ENCODE results near the gene HEMGN. TPM values are rescaled to one million over a fixed set of nuclear protein-coding genes. Genes with fewer than 3 reads are reported as not detected.

Gene HEMGN
- total and polyA plus RNA-seq, 2 of the 4 experiments (the other 2 are of a cell fraction) = not detected

DNA sequence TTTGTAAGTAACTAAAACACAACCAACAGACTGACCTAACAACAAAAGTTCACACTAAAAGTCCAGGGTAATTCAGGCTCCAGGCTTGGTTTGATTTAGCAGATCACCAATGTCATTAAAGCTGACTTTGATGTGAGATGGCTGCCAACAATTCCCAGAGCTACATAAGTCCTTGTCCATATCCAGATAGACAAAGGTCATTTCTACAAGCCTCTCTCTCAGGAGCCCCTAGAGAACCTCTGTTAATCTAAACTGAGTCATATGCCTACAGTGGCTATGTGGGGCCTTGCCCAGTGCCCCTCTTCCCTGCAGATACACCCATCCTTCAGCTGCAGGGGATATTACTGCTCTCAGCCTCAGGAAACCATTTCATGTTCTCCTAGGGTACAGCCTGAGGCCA lies 26.9 kb upstream of the HEMGN start:
- no peak for TF ChIP-seq FOS (IDR thresholded peaks at IDR 0.05; ENCODE audit: low read depth, low read length)
- TF ChIP-seq NFE2L2 (IDR thresholded peaks at IDR 0.05; ENCODE audit: low read depth, low read length) = no peak
- no peak for TF ChIP-seq MXI1 (IDR thresholded peaks at IDR 0.05; ENCODE audit: borderline replicate concordance, low read depth, low read length)
- TF ChIP-seq, protein P1, sequence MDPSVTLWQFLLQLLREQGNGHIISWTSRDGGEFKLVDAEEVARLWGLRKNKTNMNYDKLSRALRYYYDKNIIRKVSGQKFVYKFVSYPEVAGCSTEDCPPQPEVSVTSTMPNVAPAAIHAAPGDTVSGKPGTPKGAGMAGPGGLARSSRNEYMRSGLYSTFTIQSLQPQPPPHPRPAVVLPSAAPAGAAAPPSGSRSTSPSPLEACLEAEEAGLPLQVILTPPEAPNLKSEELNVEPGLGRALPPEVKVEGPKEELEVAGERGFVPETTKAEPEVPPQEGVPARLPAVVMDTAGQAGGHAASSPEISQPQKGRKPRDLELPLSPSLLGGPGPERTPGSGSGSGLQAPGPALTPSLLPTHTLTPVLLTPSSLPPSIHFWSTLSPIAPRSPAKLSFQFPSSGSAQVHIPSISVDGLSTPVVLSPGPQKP (IDR thresholded peaks at IDR 0.05; ENCODE audit: borderline replicate concordance, low read depth, low read length) = no peak
- TF ChIP-seq RCOR1 (IDR thresholded peaks at IDR 0.05; ENCODE audit: insufficient replicate concordance, low read length) = no peak
- no peak for TF ChIP-seq SMC3 (IDR thresholded peaks at IDR 0.05; ENCODE audit: low read depth, low read length)
- TF ChIP-seq, protein P2, sequence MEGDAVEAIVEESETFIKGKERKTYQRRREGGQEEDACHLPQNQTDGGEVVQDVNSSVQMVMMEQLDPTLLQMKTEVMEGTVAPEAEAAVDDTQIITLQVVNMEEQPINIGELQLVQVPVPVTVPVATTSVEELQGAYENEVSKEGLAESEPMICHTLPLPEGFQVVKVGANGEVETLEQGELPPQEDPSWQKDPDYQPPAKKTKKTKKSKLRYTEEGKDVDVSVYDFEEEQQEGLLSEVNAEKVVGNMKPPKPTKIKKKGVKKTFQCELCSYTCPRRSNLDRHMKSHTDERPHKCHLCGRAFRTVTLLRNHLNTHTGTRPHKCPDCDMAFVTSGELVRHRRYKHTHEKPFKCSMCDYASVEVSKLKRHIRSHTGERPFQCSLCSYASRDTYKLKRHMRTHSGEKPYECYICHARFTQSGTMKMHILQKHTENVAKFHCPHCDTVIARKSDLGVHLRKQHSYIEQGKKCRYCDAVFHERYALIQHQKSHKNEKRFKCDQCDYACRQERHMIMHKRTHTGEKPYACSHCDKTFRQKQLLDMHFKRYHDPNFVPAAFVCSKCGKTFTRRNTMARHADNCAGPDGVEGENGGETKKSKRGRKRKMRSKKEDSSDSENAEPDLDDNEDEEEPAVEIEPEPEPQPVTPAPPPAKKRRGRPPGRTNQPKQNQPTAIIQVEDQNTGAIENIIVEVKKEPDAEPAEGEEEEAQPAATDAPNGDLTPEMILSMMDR (conservative IDR thresholded peaks at IDR 0.05; ENCODE audit: low read depth, low read length) = no peak
- TF ChIP-seq, protein P3, sequence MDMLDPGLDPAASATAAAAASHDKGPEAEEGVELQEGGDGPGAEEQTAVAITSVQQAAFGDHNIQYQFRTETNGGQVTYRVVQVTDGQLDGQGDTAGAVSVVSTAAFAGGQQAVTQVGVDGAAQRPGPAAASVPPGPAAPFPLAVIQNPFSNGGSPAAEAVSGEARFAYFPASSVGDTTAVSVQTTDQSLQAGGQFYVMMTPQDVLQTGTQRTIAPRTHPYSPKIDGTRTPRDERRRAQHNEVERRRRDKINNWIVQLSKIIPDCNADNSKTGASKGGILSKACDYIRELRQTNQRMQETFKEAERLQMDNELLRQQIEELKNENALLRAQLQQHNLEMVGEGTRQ (IDR thresholded peaks at IDR 0.05; ENCODE audit: low read depth, low read length) = no peak
- TF ChIP-seq CEBPB (IDR thresholded peaks at IDR 0.05; ENCODE audit: low read depth, low read length) = no peak
- no peak for TF ChIP-seq BHLHE40 (IDR thresholded peaks at IDR 0.05; ENCODE audit: low read depth, low read length)

More for the DNA sequence above, 26.9 kb upstream of the HEMGN start:
- ChIA-PET CTCF (no interaction called here), POLR2A (ENCODE audit: unreplicated experiment) (no interaction called here)
- H3K14ac ChIP-seq (replicated peaks; ENCODE audit: low read depth, low read length) = no peak overlapping the region
- H3K27me3 ChIP-seq (ENCODE audit: control insufficient read depth, insufficient read depth, low read length) = peaks cover 28% of the 10 kb centered on the region
- H2BK20ac ChIP-seq (ENCODE audit: low read depth, low read length) = no peak overlapping the region
- H3K4me3 ChIP-seq (ENCODE audit: insufficient read depth, low read depth, low read length) = no peak overlapping the region
- no peak overlapping the region for H2AK5ac ChIP-seq (ENCODE audit: low read depth, low read length)
- H3K27ac ChIP-seq (ENCODE audit: insufficient read depth, low read length) = no peak overlapping the region
- no TSS peak for BruUV-seq (replicated peaks)
- no peak overlapping the region for H3K4me2 ChIP-seq (ENCODE audit: low read depth, low read length)
- H3K4ac ChIP-seq (ENCODE audit: low read depth, low read length) = no peak overlapping the region
- no peaks in the 10 kb centered on the region for H3K9me1 ChIP-seq (ENCODE audit: insufficient read depth, low read length)
- no peak overlapping the region for H4K8ac ChIP-seq (ENCODE audit: low read depth in 2 of 2, low read length in 2 of 2)
- H4K20me1 ChIP-seq (ENCODE audit: insufficient read depth, low read length) = no peaks in the 10 kb centered on the region
- dilution Hi-C loops (cut with HindIII; ENCODE audit: low sequenced_read_pairs, unreplicated experiment) = no loop called here
- no peak overlapping the region for H2BK15ac ChIP-seq (ENCODE audit: low read depth, low read length)
- in situ Hi-C loops (cut with MboI; ENCODE audit: low sequenced_read_pairs) = no loop called here
- H3K56ac ChIP-seq (ENCODE audit: extremely low read depth, insufficient read depth, low read length) = no peak overlapping the region
- DNase-seq (no peak), ATAC-seq (ENCODE audit: low read depth) (no peak)
- H3K9me3 ChIP-seq (ENCODE audit: control insufficient read depth, insufficient read depth, low read length) = no peaks in the 10 kb centered on the region
- H3K18ac ChIP-seq (ENCODE audit: low read depth, low read length) = no peak overlapping the region
- intact Hi-C loops (cut with micrococcal nuclease) = no loop called here
- H3K23ac ChIP-seq (ENCODE audit: low read depth, low read length) = no peak overlapping the region
- no peaks in the 10 kb centered on the region for H3K36me3 ChIP-seq (ENCODE audit: control insufficient read depth, insufficient read depth, low read length)
- H4K5ac ChIP-seq (ENCODE audit: low read depth, low read length) = no peak overlapping the region
- no peak overlapping the region for H4K91ac ChIP-seq (ENCODE audit: insufficient read depth, low read depth, low read length)
- no peaks in the 10 kb centered on the region for H3K79me1 ChIP-seq (ENCODE audit: low read depth in 1 of 2, low read length in 2 of 2)
- no peaks in the 10 kb centered on the region for H3K4me1 ChIP-seq (ENCODE audit: control insufficient read depth, insufficient read depth, low read length)
- H3K9ac ChIP-seq (ENCODE audit: low read depth, low read length) = no peak overlapping the region
- H2AK9ac ChIP-seq (replicated peaks; ENCODE audit: low read depth, low read length, poor library complexity) = no peak overlapping the region
- no peak overlapping the region for H2BK5ac ChIP-seq (ENCODE audit: low read depth, low read length, poor library complexity, severe bottlenecking)
- no peak overlapping the region for H2AFZ ChIP-seq (replicated peaks; ENCODE audit: low read length, poor library complexity)
- H2BK120ac ChIP-seq (ENCODE audit: low read depth, low read length) = no peak overlapping the region
